GM19455 (cell line): Measurements from ENCODE around the gene INO80.
A peak's percentile ranks its signal among the peaks of the same experiment; 100 is the strongest.
"Not testable (repeated sequence)": the region's sequence is repeated elsewhere in the genome, so short reads cannot be mapped to it uniquely, and the experiment has no call there.

Experiments used
- ATAC-seq: cut with Tn5 transposase; IDR thresholded peaks from one replicate; pipeline ENCODE4 v1.9.1; 2021; ENCODE audit not compliant: unreplicated experiment

The INO80 gene, protein sequence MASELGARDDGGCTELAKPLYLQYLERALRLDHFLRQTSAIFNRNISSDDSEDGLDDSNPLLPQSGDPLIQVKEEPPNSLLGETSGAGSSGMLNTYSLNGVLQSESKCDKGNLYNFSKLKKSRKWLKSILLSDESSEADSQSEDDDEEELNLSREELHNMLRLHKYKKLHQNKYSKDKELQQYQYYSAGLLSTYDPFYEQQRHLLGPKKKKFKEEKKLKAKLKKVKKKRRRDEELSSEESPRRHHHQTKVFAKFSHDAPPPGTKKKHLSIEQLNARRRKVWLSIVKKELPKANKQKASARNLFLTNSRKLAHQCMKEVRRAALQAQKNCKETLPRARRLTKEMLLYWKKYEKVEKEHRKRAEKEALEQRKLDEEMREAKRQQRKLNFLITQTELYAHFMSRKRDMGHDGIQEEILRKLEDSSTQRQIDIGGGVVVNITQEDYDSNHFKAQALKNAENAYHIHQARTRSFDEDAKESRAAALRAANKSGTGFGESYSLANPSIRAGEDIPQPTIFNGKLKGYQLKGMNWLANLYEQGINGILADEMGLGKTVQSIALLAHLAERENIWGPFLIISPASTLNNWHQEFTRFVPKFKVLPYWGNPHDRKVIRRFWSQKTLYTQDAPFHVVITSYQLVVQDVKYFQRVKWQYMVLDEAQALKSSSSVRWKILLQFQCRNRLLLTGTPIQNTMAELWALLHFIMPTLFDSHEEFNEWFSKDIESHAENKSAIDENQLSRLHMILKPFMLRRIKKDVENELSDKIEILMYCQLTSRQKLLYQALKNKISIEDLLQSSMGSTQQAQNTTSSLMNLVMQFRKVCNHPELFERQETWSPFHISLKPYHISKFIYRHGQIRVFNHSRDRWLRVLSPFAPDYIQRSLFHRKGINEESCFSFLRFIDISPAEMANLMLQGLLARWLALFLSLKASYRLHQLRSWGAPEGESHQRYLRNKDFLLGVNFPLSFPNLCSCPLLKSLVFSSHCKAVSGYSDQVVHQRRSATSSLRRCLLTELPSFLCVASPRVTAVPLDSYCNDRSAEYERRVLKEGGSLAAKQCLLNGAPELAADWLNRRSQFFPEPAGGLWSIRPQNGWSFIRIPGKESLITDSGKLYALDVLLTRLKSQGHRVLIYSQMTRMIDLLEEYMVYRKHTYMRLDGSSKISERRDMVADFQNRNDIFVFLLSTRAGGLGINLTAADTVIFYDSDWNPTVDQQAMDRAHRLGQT (N-terminal part only)

GRCh38 chr15:41116116-41116961 lies at the start of gene INO80:
INO80 (minus strand) TSS chr15:41116280; CDS start chr15:41096310, 19,970 bp downstream.
- peak; percentile 83 for ATAC-seq

- no peak for ATAC-seq
These were observed 45.7 kb upstream of the INO80 start for GRCh38 chr15:41161736-41162135.

- no peak for ATAC-seq
These were observed 45.3 kb upstream of the INO80 start for GRCh38 chr15:41161336-41161735.

DNA sequence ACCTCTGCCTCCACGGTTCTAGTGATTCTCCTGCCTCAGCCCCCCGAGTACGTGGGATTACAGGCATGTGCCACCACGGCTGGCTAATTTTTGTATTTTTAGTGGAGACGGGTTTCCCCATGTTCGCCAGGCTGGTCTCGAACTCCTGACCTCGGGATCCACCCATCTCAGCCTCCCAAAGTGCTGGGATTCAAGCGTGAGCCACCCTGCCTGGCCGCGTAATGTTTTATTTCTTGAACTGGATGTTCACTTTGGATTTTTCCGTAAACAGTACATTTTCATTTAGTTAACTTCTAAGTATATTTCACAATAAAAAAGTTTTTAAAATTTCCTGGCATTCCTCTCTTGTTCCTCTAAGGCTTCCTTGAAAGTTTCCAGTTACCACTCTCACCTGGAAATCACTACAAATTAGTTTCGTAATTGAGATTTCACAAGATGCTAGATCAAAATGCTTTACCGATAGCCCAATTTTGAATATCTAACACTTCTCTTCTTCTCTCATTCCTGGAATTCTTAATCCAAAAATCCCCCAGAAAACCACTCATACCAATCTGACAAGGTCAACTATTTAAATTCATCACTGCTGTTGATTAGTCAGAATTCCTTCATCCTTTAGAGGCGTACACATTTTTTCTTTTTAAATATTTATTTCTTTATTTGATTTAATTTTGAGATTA lies 44.7 kb upstream of the INO80 start:
- ATAC-seq = no peak

DNA sequence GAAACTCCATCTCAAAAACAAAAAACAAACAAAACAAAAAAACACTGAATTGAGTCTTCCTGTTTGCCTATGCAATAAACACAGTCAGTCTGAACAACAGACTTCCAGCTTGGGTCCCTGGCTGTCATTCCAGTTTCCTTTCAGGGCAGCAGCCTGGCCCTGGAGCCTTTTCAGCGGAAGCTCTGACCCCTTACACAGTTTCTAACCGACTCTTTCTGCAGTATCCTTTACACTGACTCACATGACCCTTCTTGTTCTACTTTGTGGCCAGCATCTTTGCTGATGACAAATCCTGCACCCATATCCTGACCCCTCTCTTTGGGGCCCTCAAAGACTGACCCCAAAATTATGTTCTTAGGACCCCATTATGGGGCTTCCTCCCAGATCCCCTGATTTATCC lies 38.3 kb upstream of the INO80 start:
- ATAC-seq = no peak

DNA sequence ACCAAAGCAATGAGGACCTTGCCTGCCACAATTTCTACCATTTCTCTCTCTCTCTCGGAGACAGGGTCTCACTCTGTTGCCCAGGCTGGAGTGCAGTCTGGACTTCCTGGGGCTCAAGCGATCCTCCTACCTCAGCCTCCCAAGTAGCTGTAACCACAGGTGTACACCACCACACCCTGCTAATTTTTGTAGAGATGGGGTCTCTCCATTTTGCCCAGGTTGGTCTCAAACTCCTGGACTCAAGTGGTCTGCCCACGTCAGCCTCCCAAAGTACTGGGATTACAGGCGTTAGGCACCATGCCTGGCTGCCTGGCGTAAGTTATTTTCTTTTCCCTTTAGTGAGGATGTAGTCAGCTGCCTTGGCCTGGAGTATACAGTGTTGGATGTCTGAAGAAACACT lies 37.7 kb upstream of the INO80 start:
- no peak for ATAC-seq

DNA sequence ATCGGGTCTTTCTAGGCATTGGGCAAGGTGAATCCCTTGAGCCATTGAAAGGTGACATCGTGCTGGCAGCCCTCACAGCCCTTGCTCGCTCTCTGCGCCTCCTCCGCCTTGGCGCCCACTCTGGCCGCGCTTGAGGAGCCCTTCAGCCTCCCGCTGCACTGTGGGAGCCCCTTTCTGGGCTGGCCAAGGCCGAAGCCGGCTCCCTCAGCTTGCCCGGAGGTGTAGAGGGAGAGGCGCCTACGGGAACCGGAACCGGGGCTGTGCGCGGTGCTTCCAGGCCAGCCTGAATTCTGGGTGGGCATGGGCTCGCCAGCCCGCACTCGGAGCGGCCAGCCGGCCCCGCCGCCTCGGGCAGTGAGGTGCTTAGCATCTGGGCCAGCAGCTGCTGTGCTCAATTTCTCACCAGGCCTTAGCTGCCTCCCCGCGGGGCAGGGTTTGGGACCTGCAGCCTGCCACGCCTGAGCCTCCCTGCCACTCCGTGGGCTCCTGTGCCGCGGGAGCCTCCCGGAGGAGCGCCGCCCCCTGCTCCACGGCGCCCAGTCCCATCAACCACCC lies 35.4 kb upstream of the INO80 start:
- no peak for ATAC-seq

- ATAC-seq = no peak
These were observed 34.2 kb upstream of the INO80 start for GRCh38 chr15:41150279-41150678.

GRCh38 chr15:41148065-41148464 lies 32.0 kb upstream of the INO80 start:
- no peak for ATAC-seq

- ATAC-seq = no peak
These were observed 23.5 kb upstream of the INO80 start for GRCh38 chr15:41139619-41140018.

DNA sequence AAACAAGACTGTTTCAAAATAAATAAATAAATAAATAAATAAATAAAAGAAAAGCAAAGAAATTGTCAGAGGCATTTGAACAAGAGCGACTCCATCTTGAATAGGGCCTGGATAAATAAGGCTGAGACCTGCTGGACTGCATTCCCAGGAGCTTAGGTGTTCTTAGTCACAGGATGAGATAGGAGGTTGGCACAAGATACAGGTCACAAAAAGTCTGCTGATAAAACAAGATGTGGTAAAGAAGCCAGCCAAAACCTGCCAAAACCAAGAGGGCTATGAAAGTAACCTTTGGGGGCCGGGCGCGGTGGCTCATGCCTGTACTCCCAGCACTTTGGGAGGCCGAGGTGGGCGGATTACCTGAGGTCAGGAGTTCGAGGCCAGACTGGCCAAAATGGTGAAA lies 23.0 kb upstream of the INO80 start:
- not testable (repeated sequence) for ATAC-seq

- ATAC-seq = not testable (repeated sequence)
These were observed 19.5 kb upstream of the INO80 start for GRCh38 chr15:41135580-41135979.

DNA sequence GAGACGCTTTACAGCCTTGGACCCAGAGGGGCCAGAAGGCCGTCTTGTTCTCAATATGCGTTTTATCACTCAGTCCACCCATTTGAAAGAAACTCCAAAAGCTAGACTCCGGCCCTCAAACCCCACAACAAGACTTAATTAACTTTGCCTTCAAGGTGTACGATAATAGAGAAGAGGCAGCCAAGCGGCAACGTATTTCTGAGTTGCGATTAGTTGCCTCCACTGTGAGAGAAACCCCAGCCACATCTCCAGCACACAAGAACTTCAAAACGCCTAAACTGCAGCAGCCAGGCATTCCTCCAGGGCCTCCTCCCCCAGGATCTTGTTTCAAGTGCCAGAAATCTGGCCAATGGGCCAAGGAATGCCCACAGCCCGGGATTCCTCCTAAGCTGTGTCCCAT lies 17.4 kb upstream of the INO80 start:
- no peak for ATAC-seq

GRCh38 chr15:41132094-41132493 lies 16.0 kb upstream of the INO80 start:
- ATAC-seq = not testable (repeated sequence)

- no peak for ATAC-seq
These were observed 12.3 kb upstream of the INO80 start for GRCh38 chr15:41128174-41128902.

- no peak for ATAC-seq
These were observed 10.0 kb upstream of the INO80 start for GRCh38 chr15:41125931-41126642.

- ATAC-seq = no peak
These were observed 9.1 kb upstream of the INO80 start for GRCh38 chr15:41125063-41125669.

DNA sequence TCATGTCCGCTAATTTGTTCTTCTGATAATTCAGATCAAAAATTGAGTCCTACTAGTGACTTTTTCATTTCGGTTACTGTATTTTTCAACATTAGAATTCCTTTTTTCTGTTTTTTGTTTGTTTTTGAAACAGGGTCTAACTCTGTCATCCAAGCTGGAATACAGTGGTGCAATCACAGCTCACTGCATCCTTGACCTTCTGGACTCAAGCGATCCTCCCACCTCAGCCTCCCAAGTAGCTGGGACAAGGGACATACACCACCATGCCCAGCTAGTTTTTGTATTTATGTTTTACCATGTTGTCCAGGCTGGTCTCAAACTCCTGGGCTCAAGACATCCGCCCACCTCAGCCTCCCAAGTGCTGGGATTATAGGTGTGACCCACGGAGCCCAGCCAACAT lies 8.0 kb upstream of the INO80 start:
- no peak for ATAC-seq
